Natural killer cell treated with Interleukin-12 subunit alpha and Interleukin-12 subunit beta and Interleukin-15 and Interleukin-18, amount 100 ng/mL, for 72 hours (primary cell): ENCODE data around the gene CBLB. TPM values are rescaled to one million over a fixed set of nuclear protein-coding genes. Genes with fewer than 3 reads are reported as not detected.

Experiments used
- ATAC-seq, 2 donors: fragments of 150-1000 bp; cut with Tn5 transposase in 1 of 2; sonication (Bioruptor Pico), chemical (Tn5 transposase) in 1 of 2; 2 replicates each; pipeline ENCODE4 v1.10.0; 2021
- DNase-seq: peaks from one replicate; pipeline ENCODE4 v3.0.0; 2022; ENCODE audit warnings: low spot score
- H3K27ac Mint-ChIP-seq, 2 donors: 1 replicate in 1 of 2; 2 replicates in 1 of 2; pipeline ENCODE4 v1.8.0; 2022; ENCODE audit warnings: mixed read lengths in 2 of 2, mild to moderate bottlenecking in 1 of 2, moderate library complexity in 1 of 2
- H3K27me3 Mint-ChIP-seq, 2 donors: 1 replicate in 1 of 2; 2 replicates in 1 of 2; pipeline ENCODE4 v1.8.0; 2022; ENCODE audit warnings: mixed read lengths in 2 of 2
- H3K36me3 Mint-ChIP-seq: one replicate; pipeline ENCODE4 v1.8.0; 2022; ENCODE audit warnings: mixed read lengths
- H3K4me1 Mint-ChIP-seq, 2 donors: 1 replicate in 1 of 2; 2 replicates in 1 of 2; pipeline ENCODE4 v1.8.0; 2022; ENCODE audit warnings: low read depth in 2 of 2, mixed read lengths in 2 of 2, mild to moderate bottlenecking in 1 of 2
- H3K4me3 Mint-ChIP-seq: one replicate; pipeline ENCODE4 v1.8.0; 2022; ENCODE audit warnings: mixed read lengths
- H3K9me3 Mint-ChIP-seq: 2 replicates; pipeline ENCODE4 v1.8.0; 2022; ENCODE audit warnings: mixed read lengths
- total RNA-seq, 2 donors: library from RNA; stranded (reverse); gene quantifications; one replicate each; pipeline ENCODE4 v1.2.3, GENCODE V29; 2022

The CBLB gene
- total RNA-seq, 2 donors from 2014 or later, result 70.8 to 78.3 TPM

- Mint-ChIP-seq H3K27ac (peak overlapping the region; percentile 72 to 81), H3K36me3 (peaks cover 38% of the 10 kb centered on the region), H3K9me3 (no peaks in the 10 kb centered on the region), H3K27me3 (no peaks in the 10 kb centered on the region), H3K4me1 (peaks cover 35 to 47% of the 10 kb centered on the region in 2 donors), H3K4me3 (peak overlapping the region; percentile 54)
- DNase-seq (no peak), ATAC-seq (peak in 1 of 2 donors; percentile 58)
Observed at GRCh38 chr3:105850593-105850992, 18.2 kb downstream of the CBLB start.

DNA sequence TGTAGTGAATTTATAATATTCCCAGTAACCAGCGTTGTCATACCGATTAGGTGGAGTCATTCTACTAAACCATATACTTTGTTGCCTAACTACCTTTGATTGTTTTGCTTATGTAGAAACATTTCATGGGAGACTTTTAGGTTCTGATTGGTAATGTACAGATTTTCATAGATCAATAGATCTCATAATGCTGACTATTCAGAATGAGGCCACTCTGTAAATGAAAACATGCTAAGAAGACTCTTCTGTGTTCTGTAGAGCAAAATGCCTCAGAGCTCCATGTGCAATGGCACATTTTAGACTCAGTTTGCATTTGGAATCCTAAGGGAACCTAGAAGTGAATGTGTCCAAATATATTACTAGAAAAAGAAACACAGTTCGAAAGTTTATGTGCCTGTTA is 20.0 kb downstream of the CBLB start:
- H3K27ac Mint-ChIP-seq, result peak overlapping the region; percentile 1 to 52
- peaks cover 36 to 46% of the 10 kb centered on the region in 2 donors for H3K4me1 Mint-ChIP-seq
- no peak overlapping the region for H3K4me3 Mint-ChIP-seq

GRCh38 chr3:105847865-105848264 is 20.9 kb downstream of the CBLB start:
- peak overlapping the region; percentile 6 to 52 for H3K27ac Mint-ChIP-seq
- no peaks in the 10 kb centered on the region for H3K9me3 Mint-ChIP-seq
- no peaks in the 10 kb centered on the region for H3K27me3 Mint-ChIP-seq
- H3K36me3 Mint-ChIP-seq, result peaks cover 20% of the 10 kb centered on the region
- no peak for DNase-seq
- ATAC-seq, result no peak
- H3K4me1 Mint-ChIP-seq, result peaks cover 32 to 43% of the 10 kb centered on the region in 2 donors
- peak overlapping the region; percentile 50 for H3K4me3 Mint-ChIP-seq

More for the DNA sequence above, 20.0 kb downstream of the CBLB start:
- ATAC-seq, result no peak
- Mint-ChIP-seq H3K36me3 (peaks cover 27% of the 10 kb centered on the region), H3K9me3 (no peaks in the 10 kb centered on the region), H3K27me3 (no peaks in the 10 kb centered on the region)
- no peak for DNase-seq

GRCh38 chr3:105847452-105847851 is 21.4 kb downstream of the CBLB start:
- Mint-ChIP-seq H3K4me3 (peak overlapping the region; percentile 50), H3K36me3 (peaks cover 20% of the 10 kb centered on the region), H3K27ac (peak overlapping the region; percentile 6 to 52), H3K9me3 (no peaks in the 10 kb centered on the region), H3K27me3 (no peaks in the 10 kb centered on the region), H3K4me1 (peaks cover 34 to 45% of the 10 kb centered on the region in 2 donors)
- peak in 1 of 2 donors; percentile 28 for ATAC-seq
- DNase-seq, result no peak

- H3K4me1 Mint-ChIP-seq, result peaks cover 36 to 49% of the 10 kb centered on the region in 2 donors
- peaks cover 20% of the 10 kb centered on the region for H3K36me3 Mint-ChIP-seq
- H3K4me3 Mint-ChIP-seq, result peak overlapping the region; percentile 50
Observed at GRCh38 chr3:105846809-105847208, 22.0 kb downstream of the CBLB start.

DNA sequence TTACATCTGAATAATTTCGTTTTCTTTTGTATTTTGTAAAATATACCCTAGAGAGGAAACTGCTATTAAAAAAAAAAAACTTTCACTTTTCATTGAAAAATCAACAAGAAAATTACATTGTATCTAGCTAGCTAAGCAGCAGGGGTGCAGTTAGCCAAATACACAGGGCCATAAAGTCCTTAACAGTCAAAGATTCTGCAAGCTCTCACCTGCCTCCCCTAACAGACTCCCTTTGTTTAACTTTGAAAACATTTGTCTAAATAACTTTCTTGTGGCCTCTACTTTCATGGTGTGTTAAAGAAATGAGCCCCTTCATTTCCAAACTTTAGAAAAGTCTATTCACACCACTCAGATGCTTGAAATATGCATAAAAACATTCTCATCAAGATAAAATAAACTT is 23.3 kb downstream of the CBLB start:
- no peak overlapping the region for H3K27ac Mint-ChIP-seq

More at GRCh38 chr3:105846809-105847208, 22.0 kb downstream of the CBLB start:
- DNase-seq, result no peak
- Mint-ChIP-seq H3K9me3 (no peaks in the 10 kb centered on the region), H3K27ac (peak overlapping the region; percentile 6 to 52), H3K27me3 (no peaks in the 10 kb centered on the region)
- no peak for ATAC-seq

DNA sequence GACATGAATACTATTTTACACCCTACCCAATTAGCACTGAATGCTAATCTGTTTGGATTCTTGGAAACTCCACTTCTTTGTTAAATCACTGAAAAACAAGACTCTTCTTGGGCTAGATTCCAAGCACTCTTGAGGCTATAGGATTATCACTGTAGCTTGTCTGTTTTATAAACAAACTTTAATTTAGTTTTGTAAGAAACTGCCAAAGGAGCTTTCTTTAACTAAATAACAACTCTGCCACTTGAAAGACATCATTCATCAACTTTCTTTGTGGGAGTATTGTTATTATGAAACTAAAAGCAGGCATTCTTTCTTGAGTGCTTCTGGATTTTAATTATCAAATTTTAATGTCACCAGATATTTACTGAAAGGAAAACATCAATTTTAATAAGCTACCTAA is 24.1 kb downstream of the CBLB start:
- Mint-ChIP-seq H3K4me1 (peaks cover 30 to 38% of the 10 kb centered on the region in 2 donors), H3K4me3 (peak overlapping the region; percentile 39), H3K27ac (peak overlapping the region in 1 of 2 donors; percentile 54), H3K9me3 (no peaks in the 10 kb centered on the region), H3K27me3 (no peaks in the 10 kb centered on the region), H3K36me3 (peaks cover 11% of the 10 kb centered on the region)
- ATAC-seq, result no peak
- no peak for DNase-seq

More for the DNA sequence above, 23.3 kb downstream of the CBLB start:
- H3K36me3 Mint-ChIP-seq, result peaks cover 11% of the 10 kb centered on the region
- H3K4me1 Mint-ChIP-seq, result peaks cover 29 to 39% of the 10 kb centered on the region in 2 donors
- no peak for DNase-seq
- no peaks in the 10 kb centered on the region for H3K27me3 Mint-ChIP-seq
- H3K9me3 Mint-ChIP-seq, result no peaks in the 10 kb centered on the region
- ATAC-seq, result no peak
- peak overlapping the region; percentile 58 for H3K4me3 Mint-ChIP-seq

GRCh38 chr3:105843994-105844393 is 24.8 kb downstream of the CBLB start:
- Mint-ChIP-seq H3K4me1 (peaks cover 30 to 36% of the 10 kb centered on the region in 2 donors), H3K27ac (peak overlapping the region; percentile 36 to 54), H3K9me3 (no peaks in the 10 kb centered on the region), H3K27me3 (no peaks in the 10 kb centered on the region), H3K4me3 (peak overlapping the region; percentile 39), H3K36me3 (peaks cover 11% of the 10 kb centered on the region)
- DNase-seq (no peak), ATAC-seq (no peak)

DNA sequence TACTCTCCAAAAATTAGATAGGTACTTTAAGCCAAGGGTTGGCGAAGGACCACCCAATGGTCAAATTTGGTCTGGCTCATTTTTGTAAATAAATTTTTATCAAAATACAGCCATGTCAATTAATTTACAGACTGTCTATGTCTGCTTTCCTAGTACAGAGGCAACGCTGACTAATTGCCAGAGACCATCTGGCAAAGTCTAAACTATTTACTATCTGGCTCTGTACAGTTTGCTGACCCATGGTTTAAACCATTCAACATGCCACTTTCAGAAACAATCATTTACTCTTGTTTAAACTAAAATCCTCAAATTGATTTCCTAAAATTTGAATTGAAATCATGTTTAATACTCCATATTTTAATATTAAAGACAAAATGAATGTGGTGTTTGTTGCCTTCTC is 25.9 kb downstream of the CBLB start:
- peaks cover 34 to 36% of the 10 kb centered on the region in 2 donors for H3K4me1 Mint-ChIP-seq
- ATAC-seq (no peak), DNase-seq (no peak)
- H3K27me3 Mint-ChIP-seq, result no peaks in the 10 kb centered on the region
- no peak overlapping the region for H3K27ac Mint-ChIP-seq
- no peak overlapping the region for H3K4me3 Mint-ChIP-seq
- no peaks in the 10 kb centered on the region for H3K9me3 Mint-ChIP-seq
- H3K36me3 Mint-ChIP-seq, result peaks cover 20% of the 10 kb centered on the region

- Mint-ChIP-seq H3K4me1 (peaks cover 31 to 35% of the 10 kb centered on the region in 2 donors), H3K36me3 (peaks cover 15% of the 10 kb centered on the region), H3K4me3 (no peak overlapping the region), H3K9me3 (no peaks in the 10 kb centered on the region), H3K27me3 (no peaks in the 10 kb centered on the region), H3K27ac (peak overlapping the region in 1 of 2 donors; percentile 57)
- DNase-seq (no peak), ATAC-seq (no peak)
Observed at GRCh38 chr3:105842449-105842848, 26.4 kb downstream of the CBLB start.

- H3K27ac Mint-ChIP-seq, result peak overlapping the region; percentile 90
- H3K36me3 Mint-ChIP-seq, result peaks cover 18% of the 10 kb centered on the region
- no peaks in the 10 kb centered on the region for H3K9me3 Mint-ChIP-seq
- ATAC-seq (no peak), DNase-seq (no peak)
- H3K4me1 Mint-ChIP-seq, result peaks cover 42 to 58% of the 10 kb centered on the region in 2 donors
- H3K27me3 Mint-ChIP-seq, result no peaks in the 10 kb centered on the region
- peak overlapping the region; percentile 9 for H3K4me3 Mint-ChIP-seq
Observed at GRCh38 chr3:105837947-105838346, 30.9 kb downstream of the CBLB start.

- DNase-seq (no peak), ATAC-seq (peak in 1 of 2 donors; percentile 74)
- Mint-ChIP-seq H3K4me1 (peaks cover 45 to 62% of the 10 kb centered on the region in 2 donors), H3K36me3 (peaks cover 23% of the 10 kb centered on the region), H3K9me3 (no peaks in the 10 kb centered on the region), H3K27ac (peak overlapping the region; percentile 90), H3K27me3 (no peaks in the 10 kb centered on the region), H3K4me3 (peak overlapping the region; percentile 88)
Observed at GRCh38 chr3:105837143-105837740, 31.6 kb downstream of the CBLB start.

DNA sequence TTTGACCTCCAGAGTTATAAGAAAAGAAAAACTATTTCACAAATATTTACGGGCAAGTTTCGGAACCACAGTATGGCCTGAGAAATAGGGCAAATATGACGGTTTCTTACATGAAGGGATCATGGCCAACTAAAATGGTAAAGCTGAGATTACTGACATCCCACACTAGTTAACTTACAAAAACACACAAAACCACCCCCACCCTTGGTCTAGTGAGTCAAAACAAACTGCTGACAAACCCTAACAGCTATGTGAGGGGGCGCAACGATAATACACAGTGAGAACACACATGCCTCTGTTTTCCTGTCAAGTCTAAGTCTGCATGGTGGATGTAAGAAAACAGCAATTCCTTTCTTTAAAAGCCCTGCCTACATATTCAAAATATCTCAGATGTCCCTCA is 32.3 kb downstream of the CBLB start:
- Mint-ChIP-seq H3K27me3 (no peaks in the 10 kb centered on the region), H3K9me3 (no peaks in the 10 kb centered on the region), H3K4me1 (peaks cover 47 to 66% of the 10 kb centered on the region in 2 donors), H3K27ac (peak overlapping the region; percentile 90), H3K4me3 (peak overlapping the region; percentile 88), H3K36me3 (peaks cover 24% of the 10 kb centered on the region)
- DNase-seq (no peak), ATAC-seq (peak; percentile 82 to 95)

GRCh38 chr3:105835606-105836005 is 33.2 kb downstream of the CBLB start:
- ATAC-seq, result no peak
- H3K9me3 Mint-ChIP-seq, result no peaks in the 10 kb centered on the region
- H3K27ac Mint-ChIP-seq, result peak overlapping the region; percentile 90

More at GRCh38 chr3:105835606-105836005, 33.2 kb downstream of the CBLB start:
- peak overlapping the region; percentile 88 for H3K4me3 Mint-ChIP-seq
- no peaks in the 10 kb centered on the region for H3K27me3 Mint-ChIP-seq
- H3K4me1 Mint-ChIP-seq, result peaks cover 56 to 75% of the 10 kb centered on the region in 2 donors
- H3K36me3 Mint-ChIP-seq, result peaks cover 32% of the 10 kb centered on the region
- no peak for DNase-seq
